Mammary epithelial cell (primary cell): ENCODE results near the gene CENATAC.

ENCODE experiments used
- EZH2 ChIP-seq: IDR thresholded peaks from 2 replicates; pipeline ENCODE4 v1.6.1; 2012; ENCODE audit warnings: low read length, inconsistent platforms, borderline replicate concordance
- TF ChIP-seq, protein P1 (sequence below), 2 donors: IDR thresholded peaks in 1 of 2; conservative IDR thresholded peaks in 1 of 2; 2 replicates each; pipeline ENCODE4 v1.5.1; 2011 to 2012; ENCODE audit warnings: inconsistent platforms in 2 of 2, low read length in 2 of 2, mild to moderate bottlenecking in 2 of 2, control low read depth in 1 of 2, low read depth in 1 of 2; ENCODE audit not compliant: insufficient read depth in 1 of 2; ENCODE audit errors: extremely low read depth in 1 of 2

DNA sequence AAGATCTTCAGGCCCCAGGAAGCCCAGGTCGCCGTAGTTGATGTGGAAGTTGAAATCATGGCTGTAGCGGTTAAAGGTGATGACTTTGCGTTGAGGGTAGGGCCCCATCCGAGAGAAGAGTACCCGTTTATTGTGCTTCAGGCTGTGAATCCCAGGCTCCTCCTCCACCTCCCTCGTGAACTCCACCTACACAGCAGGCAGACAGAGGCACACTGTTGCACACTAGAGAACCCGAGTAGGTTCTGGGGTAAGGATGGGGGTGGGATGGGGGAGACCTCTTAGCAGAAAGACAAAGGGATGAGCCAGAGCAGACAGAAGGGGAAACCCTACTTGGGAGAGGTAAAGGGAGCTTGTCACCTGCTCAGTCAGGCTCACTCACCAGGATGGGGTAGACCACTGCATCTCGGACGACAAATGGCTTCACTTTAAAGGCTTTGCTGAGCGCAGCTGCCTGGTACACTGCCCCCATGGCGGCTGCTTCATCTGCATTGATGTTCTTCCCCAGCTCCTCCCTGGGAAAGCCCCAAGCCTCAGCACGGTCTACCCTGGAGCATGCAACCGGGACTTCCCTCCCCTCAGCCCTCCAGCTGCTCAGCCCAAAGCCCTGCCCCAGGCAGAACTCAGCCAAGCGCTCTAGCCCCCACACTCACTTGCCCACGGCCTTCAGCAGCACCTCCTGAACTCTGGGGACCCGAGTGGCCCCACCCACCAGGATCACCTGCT lies 53.7 kb downstream of the CENATAC start:
- TF ChIP-seq, protein P1, sequence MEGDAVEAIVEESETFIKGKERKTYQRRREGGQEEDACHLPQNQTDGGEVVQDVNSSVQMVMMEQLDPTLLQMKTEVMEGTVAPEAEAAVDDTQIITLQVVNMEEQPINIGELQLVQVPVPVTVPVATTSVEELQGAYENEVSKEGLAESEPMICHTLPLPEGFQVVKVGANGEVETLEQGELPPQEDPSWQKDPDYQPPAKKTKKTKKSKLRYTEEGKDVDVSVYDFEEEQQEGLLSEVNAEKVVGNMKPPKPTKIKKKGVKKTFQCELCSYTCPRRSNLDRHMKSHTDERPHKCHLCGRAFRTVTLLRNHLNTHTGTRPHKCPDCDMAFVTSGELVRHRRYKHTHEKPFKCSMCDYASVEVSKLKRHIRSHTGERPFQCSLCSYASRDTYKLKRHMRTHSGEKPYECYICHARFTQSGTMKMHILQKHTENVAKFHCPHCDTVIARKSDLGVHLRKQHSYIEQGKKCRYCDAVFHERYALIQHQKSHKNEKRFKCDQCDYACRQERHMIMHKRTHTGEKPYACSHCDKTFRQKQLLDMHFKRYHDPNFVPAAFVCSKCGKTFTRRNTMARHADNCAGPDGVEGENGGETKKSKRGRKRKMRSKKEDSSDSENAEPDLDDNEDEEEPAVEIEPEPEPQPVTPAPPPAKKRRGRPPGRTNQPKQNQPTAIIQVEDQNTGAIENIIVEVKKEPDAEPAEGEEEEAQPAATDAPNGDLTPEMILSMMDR (conservative IDR thresholded peaks at IDR 0.05 in 1 of 2, IDR thresholded peaks at IDR 0.05 in 1 of 2; ENCODE audit: extremely low read depth in 1 of 2, insufficient read depth in 1 of 2, low read depth in 1 of 2, low read length in 2 of 2) = no peak
- TF ChIP-seq EZH2 = no peak
